ENCODE data around the gene ZNF804B.

Gene ZNF804B

DNA sequence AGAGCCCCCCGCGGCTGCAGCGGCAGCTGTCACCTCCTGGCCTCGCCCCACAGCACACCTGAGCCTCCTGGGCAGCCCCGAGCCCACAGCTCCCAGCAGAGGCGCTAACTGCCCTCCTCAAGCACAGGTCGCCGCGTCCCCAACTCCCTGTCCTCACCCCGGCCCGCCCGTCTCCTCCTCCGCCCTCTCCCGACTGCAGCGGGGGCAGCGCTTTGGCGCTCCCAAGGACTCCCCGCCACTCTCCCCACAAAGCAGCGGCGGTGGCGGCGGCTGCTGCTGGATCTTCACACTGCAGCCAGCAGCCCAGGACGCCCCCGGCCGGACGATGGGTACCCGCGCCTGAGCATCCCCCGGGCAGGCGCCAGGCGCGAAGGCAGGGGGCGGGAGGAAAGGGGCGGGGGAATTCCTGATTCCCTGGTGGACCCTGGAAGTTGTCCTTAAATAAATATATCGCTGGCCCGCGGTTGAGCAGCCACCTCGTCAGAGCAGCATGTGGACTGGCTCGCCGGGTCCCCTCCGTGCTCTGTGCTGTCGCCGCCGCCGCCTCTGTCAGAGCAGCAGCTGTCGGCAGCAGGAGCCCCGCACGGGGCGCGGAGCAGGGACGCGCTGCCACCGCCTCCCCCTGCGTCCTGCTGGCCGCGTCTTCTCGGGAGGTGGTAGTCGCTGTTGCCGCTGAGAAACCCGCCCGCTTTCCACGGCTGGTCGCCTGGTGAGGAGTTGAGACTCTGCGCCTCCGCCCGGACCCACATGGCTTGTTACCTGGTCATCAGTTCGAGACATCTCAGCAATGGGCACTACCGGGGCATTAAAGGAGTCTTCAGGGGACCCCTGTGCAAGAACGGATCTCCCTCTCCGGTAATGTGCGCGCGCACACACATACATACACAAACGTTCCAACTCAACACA lies at the start of gene ZNF804B:
TSS of gene ZNF804B (plus strand) at position 471 of the 906 bp plus-strand sequence. CDS start at position 748, 277 bp downstream.
- H3K27ac ChIP-seq, result no peak within 1 kb of the TSS
- TF ChIP-seq, protein P1, sequence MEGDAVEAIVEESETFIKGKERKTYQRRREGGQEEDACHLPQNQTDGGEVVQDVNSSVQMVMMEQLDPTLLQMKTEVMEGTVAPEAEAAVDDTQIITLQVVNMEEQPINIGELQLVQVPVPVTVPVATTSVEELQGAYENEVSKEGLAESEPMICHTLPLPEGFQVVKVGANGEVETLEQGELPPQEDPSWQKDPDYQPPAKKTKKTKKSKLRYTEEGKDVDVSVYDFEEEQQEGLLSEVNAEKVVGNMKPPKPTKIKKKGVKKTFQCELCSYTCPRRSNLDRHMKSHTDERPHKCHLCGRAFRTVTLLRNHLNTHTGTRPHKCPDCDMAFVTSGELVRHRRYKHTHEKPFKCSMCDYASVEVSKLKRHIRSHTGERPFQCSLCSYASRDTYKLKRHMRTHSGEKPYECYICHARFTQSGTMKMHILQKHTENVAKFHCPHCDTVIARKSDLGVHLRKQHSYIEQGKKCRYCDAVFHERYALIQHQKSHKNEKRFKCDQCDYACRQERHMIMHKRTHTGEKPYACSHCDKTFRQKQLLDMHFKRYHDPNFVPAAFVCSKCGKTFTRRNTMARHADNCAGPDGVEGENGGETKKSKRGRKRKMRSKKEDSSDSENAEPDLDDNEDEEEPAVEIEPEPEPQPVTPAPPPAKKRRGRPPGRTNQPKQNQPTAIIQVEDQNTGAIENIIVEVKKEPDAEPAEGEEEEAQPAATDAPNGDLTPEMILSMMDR (IDR thresholded peaks at IDR 0.05; ENCODE audit: low read depth, low read length), result peak; percentile 9; the same call in 1 of the 2 replicates
- DNase-seq, result peak; percentile 62
- no peaks in the 10 kb centered on the region for H3K27me3 ChIP-seq (ENCODE audit: insufficient read depth, low read depth, severe bottlenecking)
- no peaks in the 10 kb centered on the region for H3K9me3 ChIP-seq (ENCODE audit: severe bottlenecking)
- H3K4me3 ChIP-seq (ENCODE audit: low read depth, low read length), result peak within 1 kb of the TSS; percentile 74
- no peaks in the 10 kb centered on the region for H3K36me3 ChIP-seq

DNA sequence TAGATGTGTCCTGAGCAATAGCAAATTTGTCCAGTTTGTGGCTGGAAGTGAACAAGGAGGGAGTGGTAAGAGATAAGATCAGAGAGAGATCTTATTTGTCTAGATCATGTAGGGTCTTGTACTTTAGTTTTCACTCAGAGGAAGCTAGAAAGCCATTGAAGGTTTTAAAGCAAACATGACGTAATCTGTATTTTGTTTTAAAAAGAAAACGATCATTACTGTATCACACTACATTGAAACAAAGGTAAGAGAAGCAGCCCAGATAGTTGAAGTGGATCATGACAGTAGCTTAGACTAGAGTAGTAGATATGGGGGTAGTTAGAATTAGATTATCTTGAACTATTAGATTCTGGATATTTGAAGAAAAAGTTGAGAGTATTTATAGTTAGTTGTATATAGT lies 23.6 kb upstream of the ZNF804B start:
- TF ChIP-seq, protein P1 (IDR thresholded peaks at IDR 0.05; ENCODE audit: low read depth, low read length), result no peak
- DNase-seq, result no peak
- no peaks in the 10 kb centered on the region for H3K27me3 ChIP-seq (ENCODE audit: insufficient read depth, low read depth, severe bottlenecking)
- H3K27ac ChIP-seq, result no peak overlapping the region
- no peaks in the 10 kb centered on the region for H3K9me3 ChIP-seq (ENCODE audit: severe bottlenecking)
- no peak overlapping the region for H3K4me3 ChIP-seq (ENCODE audit: low read depth, low read length)
- H3K36me3 ChIP-seq, result no peaks in the 10 kb centered on the region

DNA sequence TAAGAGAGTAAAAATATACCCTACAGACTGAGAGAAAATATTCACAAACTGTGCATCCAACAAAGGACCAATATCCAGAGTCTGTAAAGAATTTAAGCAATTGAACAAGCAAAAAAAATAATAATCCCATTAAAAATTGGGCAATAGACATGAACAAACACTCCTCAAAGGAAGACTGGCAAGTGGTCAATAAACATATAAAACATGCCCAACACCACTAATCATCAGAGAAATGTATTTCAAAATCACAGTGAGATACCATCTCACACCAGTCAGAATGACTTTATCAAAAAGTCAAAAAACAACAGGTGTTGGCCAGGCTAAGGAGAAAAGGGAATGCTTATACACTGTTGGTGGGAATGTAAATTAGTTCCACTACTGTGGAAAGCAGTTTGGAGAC lies 21.9 kb upstream of the ZNF804B start:
- TF ChIP-seq, protein P1 (IDR thresholded peaks at IDR 0.05; ENCODE audit: low read depth, low read length), result no peak
- Histone ChIP-seq H3K27ac (no peak overlapping the region), H3K4me3 (ENCODE audit: low read depth, low read length) (no peak overlapping the region), H3K27me3 (ENCODE audit: insufficient read depth, low read depth, severe bottlenecking) (no peaks in the 10 kb centered on the region), H3K36me3 (no peaks in the 10 kb centered on the region), H3K9me3 (ENCODE audit: severe bottlenecking) (no peaks in the 10 kb centered on the region)
- DNase-seq, result no peak

DNA sequence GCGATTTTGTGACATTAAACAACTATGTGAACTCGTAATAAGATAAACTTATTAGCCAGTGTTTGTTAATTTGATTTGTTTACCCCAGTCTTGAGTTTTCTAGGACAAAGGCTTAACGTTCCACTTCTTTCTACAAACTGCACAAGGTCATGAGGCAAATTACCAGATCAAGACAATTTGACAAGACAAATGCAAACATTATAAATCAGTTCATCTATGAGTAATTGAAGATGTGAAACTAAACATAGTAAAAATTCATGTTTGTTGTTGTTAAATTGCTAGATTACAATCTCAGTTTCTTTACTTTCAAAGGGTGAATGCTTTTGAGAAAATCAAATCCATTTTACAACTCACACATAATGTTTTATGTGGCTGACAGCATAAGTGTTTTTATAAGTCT lies 13.4 kb upstream of the ZNF804B start:
- Histone ChIP-seq H3K9me3 (ENCODE audit: severe bottlenecking) (no peaks in the 10 kb centered on the region), H3K4me3 (ENCODE audit: low read depth, low read length) (no peak overlapping the region), H3K27me3 (ENCODE audit: insufficient read depth, low read depth, severe bottlenecking) (no peaks in the 10 kb centered on the region), H3K27ac (no peak overlapping the region), H3K36me3 (no peaks in the 10 kb centered on the region)
- no peak for DNase-seq
- TF ChIP-seq, protein P1 (IDR thresholded peaks at IDR 0.05; ENCODE audit: low read depth, low read length), result no peak

DNA sequence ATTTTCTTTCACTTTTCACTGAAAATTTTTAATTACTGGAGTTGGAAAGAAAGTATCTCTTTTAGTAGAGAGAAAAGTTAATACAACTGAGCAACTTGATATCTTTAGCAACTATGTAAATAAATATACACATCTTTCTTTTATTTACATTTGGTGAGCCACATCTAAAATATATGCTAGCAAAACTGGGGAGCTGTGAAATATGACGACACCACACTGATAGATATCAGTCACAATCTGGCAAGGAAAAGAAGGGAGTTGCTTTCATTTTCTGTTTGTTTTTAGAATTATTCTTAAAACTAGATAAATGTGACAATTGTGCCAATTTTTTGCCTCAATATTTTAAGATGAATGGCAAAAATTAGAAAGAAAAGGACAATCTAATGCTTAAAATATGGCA lies 2.7 kb upstream of the ZNF804B start:
- H3K27me3 ChIP-seq (ENCODE audit: insufficient read depth, low read depth, severe bottlenecking), result no peaks in the 10 kb centered on the region
- H3K36me3 ChIP-seq, result no peaks in the 10 kb centered on the region
- H3K9me3 ChIP-seq (ENCODE audit: severe bottlenecking), result no peaks in the 10 kb centered on the region
- H3K4me3 ChIP-seq (ENCODE audit: low read depth, low read length), result no peak overlapping the region
- no peak overlapping the region for H3K27ac ChIP-seq
- no peak for DNase-seq
- TF ChIP-seq, protein P1 (IDR thresholded peaks at IDR 0.05; ENCODE audit: low read depth, low read length), result no peak
